RWPE1 (cell line): ENCODE data around the gene FBH1.
A peak's percentile ranks its signal among the peaks of the same experiment; 100 is the strongest.
"Not testable (repeated sequence)": the region's sequence is repeated elsewhere in the genome, so short reads cannot be mapped to it uniquely, and the experiment has no call there.

Experiments used
- CTCF ChIA-PET: fragments of 350-600 bp; sonication (Branson Sonifier 250); formaldehyde crosslinking; extraction: SDS; loops from one replicate; lab custom pipeline; 2021; lab: Yijun Ruan, JAX
- POLR2A ChIA-PET: fragments of 400-600 bp; formaldehyde crosslinking; extraction: SDS; loops from one replicate; lab custom pipeline; 2020; ENCODE audit warnings: antibody characterized with exemption; ENCODE audit not compliant: low non-redundant PET; lab: Yijun Ruan, JAX
- DNase-seq: peaks from one replicate; pipeline ENCODE4 v3.0.0; 2012; ENCODE audit warnings: low spot score
- H3K27ac ChIP-seq: fragments of 450-650 bp; 2 replicates; pipeline ENCODE4 v1.5.1; 2017
- CTCF ChIP-seq: fragments of 450-650 bp; conservative IDR thresholded peaks from 2 replicates; pipeline ENCODE4 v1.5.1; 2017; ENCODE audit warnings: low read depth, mild to moderate bottlenecking

The FBH1 gene

GRCh38 chr10:5960070-5960972, 70.3 kb downstream of the FBH1 start:
- POLR2A ChIA-PET = no interaction called here
- DNase-seq = no peak
- CTCF ChIA-PET = interaction anchor here (0.6 kb wide), 1 partner anchor 10 kb away, joined by 3 read pairs; no protein-coding TSS in a partner anchor
- no peak for TF ChIP-seq CTCF
- H3K27ac ChIP-seq = peak overlapping the region; percentile 49

GRCh38 chr10:5960973-5961275, 70.9 kb downstream of the FBH1 start:
- H3K27ac ChIP-seq, CTCF ChIA-PET, POLR2A ChIA-PET, DNase-seq: not testable (repeated sequence)

- no peak overlapping the region for H3K27ac ChIP-seq
- ChIA-PET CTCF (no interaction called here), POLR2A (no interaction called here)
- DNase-seq = no peak
- no peak for TF ChIP-seq CTCF
Measured at GRCh38 chr10:5961405-5962100, 71.5 kb downstream of the FBH1 start.

GRCh38 chr10:5962358-5962940, 72.4 kb downstream of the FBH1 start:
- H3K27ac ChIP-seq, POLR2A ChIA-PET, DNase-seq, CTCF ChIA-PET: not testable (repeated sequence)

- DNase-seq = no peak
- TF ChIP-seq CTCF = no peak
- CTCF ChIA-PET = interaction anchor here (0.6 kb wide), 1 partner anchor 1935 kb away, joined by 3 read pairs; no protein-coding TSS in a partner anchor
- POLR2A ChIA-PET = no interaction called here
- H3K27ac ChIP-seq = no peak overlapping the region
Measured at GRCh38 chr10:5963071-5963470, 73.0 kb downstream of the FBH1 start.

- TF ChIP-seq CTCF = no peak
- ChIA-PET CTCF (interaction anchor here (0.6 kb wide), 1 partner anchor 1934 kb away, joined by 3 read pairs; no protein-coding TSS in a partner anchor), POLR2A (no interaction called here)
- DNase-seq = no peak
- no peak overlapping the region for H3K27ac ChIP-seq
Measured at GRCh38 chr10:5963591-5963990, 73.5 kb downstream of the FBH1 start.

GRCh38 chr10:5964736-5965135, 74.7 kb downstream of the FBH1 start:
- DNase-seq = no peak
- TF ChIP-seq CTCF = no peak
- no peak overlapping the region for H3K27ac ChIP-seq
- ChIA-PET POLR2A (no interaction called here), CTCF (no interaction called here)
